ENCODE measurements around the gene CREBRF.

GRCh38 chr5:173093606-173094005 is 37.5 kb downstream of the CREBRF start:
- TF ChIP-seq MAX (IDR thresholded peaks at IDR 0.05; ENCODE audit: insufficient read depth, insufficient read length) (no peak), CTCF (IDR thresholded peaks at IDR 0.05; ENCODE audit: extremely low read depth in 1 of 2, insufficient read depth in 1 of 2, low read depth in 1 of 2, low read length in 2 of 2) (no peak), POLR2AphosphoS5 (IDR thresholded peaks at IDR 0.05; ENCODE audit: insufficient read depth, low read depth, low read length) (no peak)
